ENCODE measurements around the gene PGAP2. TPM values are rescaled to one million over a fixed set of nuclear protein-coding genes. Genes with fewer than 3 reads are reported as not detected.

The PGAP2 gene
- total and polyA plus RNA-seq, 2 donors (not counting 1 experiment from before 2014, with no cell fraction given) = 20.5 to 47.1 TPM

GRCh38 chr11:3853545-3853842 is 45.1 kb downstream of the PGAP2 start:
- peak overlapping the region; percentile 87 for H3K4me3 Mint-ChIP-seq
- ChIA-PET POLR2A (interaction anchor here (1.2 to 3.5 kb wide), 9 partner anchors 10 to 214 kb away, joined by 3 to 69 read pairs (median 13); partner anchors contain the start of gene RHOG), CTCF (interaction anchor here (0.8 to 36.8 kb wide), 21 partner anchors 11 to 228 kb away, joined by 3 to 819 read pairs (median 28); partner anchors contain the start of genes PGAP2, RHOG and STIM1)
- no peak overlapping the region for H3K4me3 ChIP-seq (ENCODE audit: control extremely low read depth in 1 of 5, extremely low read depth in 1 of 5, insufficient read depth in 1 of 5, low read depth in 2 of 5, low read length in 4 of 5)
- peaks cover 25% of the 10 kb centered on the region for H4K20me1 ChIP-seq (ENCODE audit: control insufficient read depth, insufficient read depth, low read length, poor library complexity, severe bottlenecking)
- H3K36me3 ChIP-seq (replicated peaks in 1 of 2; ENCODE audit: control extremely low read depth in 1 of 2, control insufficient read depth in 1 of 2, extremely low read depth in 1 of 2, insufficient read depth in 2 of 2, low read length in 1 of 2) = no peaks in the 10 kb centered on the region
- intact Hi-C loops (cut with micrococcal nuclease) = no loop called here
- H3K4me1 ChIP-seq (ENCODE audit: control insufficient read depth in 2 of 2, insufficient read depth in 2 of 2, low read length in 2 of 2) = peaks cover 50 to 53% of the 10 kb centered on the region in 2 donors
- H3K4me2 ChIP-seq (replicated peaks; ENCODE audit: low read depth, low read length, poor library complexity, severe bottlenecking) = peak overlapping the region; percentile 87
- WGBS (ENCODE audit: insufficient coverage) = no CpG with 5 or more reads among the region's 1 CpG
- H2AFZ ChIP-seq (ENCODE audit: insufficient read depth, low read depth, low read length, poor library complexity, severe bottlenecking) = peak overlapping the region; percentile 90
- TF ChIP-seq EZH2 (IDR thresholded peaks at IDR 0.05; ENCODE audit: borderline replicate concordance, insufficient read depth, low read depth, low read length, poor library complexity, severe bottlenecking) = no peak
- TF ChIP-seq CTCF (IDR thresholded peaks at IDR 0.05) = no peak
- peak overlapping the region; percentile 89 for H3K9ac ChIP-seq (ENCODE audit: low read length)
- H3K27ac ChIP-seq (ENCODE audit: low read length in 2 of 2) = peak overlapping the region; percentile 98 to 99
- peak overlapping the region; percentile 99 for H3K27ac Mint-ChIP-seq
- ATAC-seq (ENCODE audit: low read depth) = no peak
- no peaks in the 10 kb centered on the region for H3K9me3 Mint-ChIP-seq (ENCODE audit: insufficient read depth)
- H3K27me3 ChIP-seq (replicated peaks in 1 of 4; ENCODE audit: control extremely low read depth in 1 of 4, control insufficient read depth in 3 of 4, insufficient read depth in 4 of 4, low read length in 3 of 4) = no peaks in the 10 kb centered on the region
- no peaks in the 10 kb centered on the region for H3K27me3 Mint-ChIP-seq
- H3K79me2 ChIP-seq (ENCODE audit: control insufficient read depth, insufficient read depth, low read length) = peaks cover 63% of the 10 kb centered on the region
- H3K9me3 ChIP-seq (ENCODE audit: control extremely low read depth in 1 of 3, control insufficient read depth in 2 of 3, insufficient read depth in 1 of 3, low read length in 2 of 3) = no peaks in the 10 kb centered on the region
- peaks cover 52% of the 10 kb centered on the region for H3K4me1 Mint-ChIP-seq
- DNase-seq = no peak

- ChIA-PET CTCF (interaction anchor here (0.6 to 36.8 kb wide), 49 partner anchors 11 to 251 kb away, joined by 3 to 819 read pairs (median 7); partner anchors contain the start of genes NUP98, PGAP2, RHOG and STIM1), POLR2A (interaction anchor here (0.6 to 3.5 kb wide), 22 partner anchors 10 to 219 kb away, joined by 3 to 69 read pairs (median 6); partner anchors contain the start of gene RHOG)
- ATAC-seq (ENCODE audit: low read depth) (peak; percentile 64), DNase-seq (peak; percentile 95)
- Mint-ChIP-seq H3K4me1 (peaks cover 55% of the 10 kb centered on the region), H3K27ac (peak overlapping the region; percentile 99), H3K9me3 (ENCODE audit: insufficient read depth) (no peaks in the 10 kb centered on the region), H3K27me3 (no peaks in the 10 kb centered on the region), H3K4me3 (peak overlapping the region; percentile 87)
- Histone ChIP-seq H3K79me2 (ENCODE audit: control insufficient read depth, insufficient read depth, low read length) (peaks cover 63% of the 10 kb centered on the region), H3K4me3 (ENCODE audit: control extremely low read depth in 1 of 5, extremely low read depth in 1 of 5, insufficient read depth in 1 of 5, low read depth in 2 of 5, low read length in 4 of 5) (peak overlapping the region in 4 of 5 experiments; percentile 82 to 93 (median 92)), H3K27me3 (replicated peaks in 1 of 4; ENCODE audit: control extremely low read depth in 1 of 4, control insufficient read depth in 3 of 4, insufficient read depth in 4 of 4, low read length in 3 of 4) (no peaks in the 10 kb centered on the region), H3K36me3 (replicated peaks in 1 of 2; ENCODE audit: control extremely low read depth in 1 of 2, control insufficient read depth in 1 of 2, extremely low read depth in 1 of 2, insufficient read depth in 2 of 2, low read length in 1 of 2) (peaks cover 0 to 1% of the 10 kb centered on the region in 2 experiments), H3K4me2 (replicated peaks; ENCODE audit: low read depth, low read length, poor library complexity, severe bottlenecking) (peak overlapping the region; percentile 87), H3K9ac (ENCODE audit: low read length) (peak overlapping the region; percentile 89), H3K9me3 (ENCODE audit: control extremely low read depth in 1 of 3, control insufficient read depth in 2 of 3, insufficient read depth in 1 of 3, low read length in 2 of 3) (no peaks in the 10 kb centered on the region), H3K27ac (ENCODE audit: low read length in 2 of 2) (peak overlapping the region; percentile 98 to 99), H2AFZ (ENCODE audit: insufficient read depth, low read depth, low read length, poor library complexity, severe bottlenecking) (peak overlapping the region; percentile 90), H3K4me1 (ENCODE audit: control insufficient read depth in 2 of 2, insufficient read depth in 2 of 2, low read length in 2 of 2) (peaks cover 55 to 58% of the 10 kb centered on the region in 2 donors), H4K20me1 (ENCODE audit: control insufficient read depth, insufficient read depth, low read length, poor library complexity, severe bottlenecking) (peaks cover 31% of the 10 kb centered on the region)
- intact Hi-C loops (cut with micrococcal nuclease) = loop anchor here (1.0 kb wide), 4 partner anchors 13 to 218 kb away; partner anchors contain the start of gene NUP98
- TF ChIP-seq CTCF (IDR thresholded peaks at IDR 0.05) = no peak
- TF ChIP-seq EZH2 (IDR thresholded peaks at IDR 0.05; ENCODE audit: borderline replicate concordance, insufficient read depth, low read depth, low read length, poor library complexity, severe bottlenecking) = no peak
- 8% methylated on average over 8 of the region's 11 CpGs for WGBS (ENCODE audit: insufficient coverage)
Observed at GRCh38 chr11:3853899-3854659, 45.7 kb downstream of the PGAP2 start.

All from B cell (primary cell).